ENCODE data around the gene B3GNT3. TPM values are rescaled to one million over a fixed set of nuclear protein-coding genes. Genes with fewer than 3 reads are reported as not detected.

Gene B3GNT3
- total RNA-seq, 4 donors from 2014 or later = 0.78 to 1.3 TPM; not detected in 2

GRCh38 chr19:17847538-17848366 is 52.8 kb downstream of the B3GNT3 start, which contains the start of gene JAK3:
Gene JAK3 (minus strand): TSS chr19:17847982. CDS start chr19:17844417, 3,565 bp downstream.
- H3K36me3 ChIP-seq = no peaks in the 10 kb centered on the region
- WGBS, 2 donors = 3 to 12% methylated on average over 11 to 13 of the region's 40 CpGs
- TF ChIP-seq CTCF (IDR thresholded peaks at IDR 0.05) (no peak), POLR2A (IDR thresholded peaks at IDR 0.05) (no peak)
- peak within 1 kb of the TSS in 1 of 3 donors; percentile 8 for H3K4me3 ChIP-seq (replicated peaks in 1 of 3)
- peak in 1 of 2 donors; percentile 31 for DNase-seq
- no peaks in the 10 kb centered on the region for H3K9me3 ChIP-seq
- peaks cover 0 to 7% of the 10 kb centered on the region in 2 donors for H3K4me1 ChIP-seq
- peak within 1 kb of the TSS; percentile 18 to 74 (median 66) for H3K27ac ChIP-seq
- intact Hi-C loops (cut with DNase I) = no loop called here
- peaks cover 4% of the 10 kb centered on the region for H3K27me3 ChIP-seq

- TF ChIP-seq CTCF (IDR thresholded peaks at IDR 0.05) (no peak), POLR2A (IDR thresholded peaks at IDR 0.05) (no peak)
- WGBS, 2 donors = 73 to 86% methylated on average over 14 of the region's 14 CpGs
- H3K36me3 ChIP-seq = no peaks in the 10 kb centered on the region
- peaks cover 0 to 7% of the 10 kb centered on the region in 2 donors for H3K4me1 ChIP-seq
- H3K9me3 ChIP-seq = no peaks in the 10 kb centered on the region
- intact Hi-C loops (cut with DNase I) = no loop called here
- DNase-seq = no peak
- peaks cover 4% of the 10 kb centered on the region for H3K27me3 ChIP-seq
- H3K27ac ChIP-seq = peak overlapping the region in 1 of 3 donors; percentile 74
- no peak overlapping the region for H3K4me3 ChIP-seq (replicated peaks in 1 of 3)
Measured at GRCh38 chr19:17848595-17849292, 53.8 kb downstream of the B3GNT3 start.

- Histone ChIP-seq H3K4me1 (no peaks in the 10 kb centered on the region), H3K36me3 (no peaks in the 10 kb centered on the region), H3K27me3 (no peaks in the 10 kb centered on the region), H3K4me3 (replicated peaks in 1 of 3) (no peak overlapping the region), H3K9me3 (no peaks in the 10 kb centered on the region), H3K27ac (no peak overlapping the region)
- WGBS, 2 donors = 75 to 84% methylated on average over 6 of the region's 6 CpGs
- DNase-seq = no peak
- intact Hi-C loops (cut with DNase I) = no loop called here
- no peak for TF ChIP-seq POLR2A (IDR thresholded peaks at IDR 0.05)
- TF ChIP-seq CTCF (IDR thresholded peaks at IDR 0.05) = no peak
Measured at GRCh38 chr19:17854061-17854460, 59.1 kb downstream of the B3GNT3 start.

- TF ChIP-seq CTCF (IDR thresholded peaks at IDR 0.05) = peak; percentile 80 to 96 (median 93)
- TF ChIP-seq POLR2A (IDR thresholded peaks at IDR 0.05) = no peak
- intact Hi-C loops (cut with DNase I) = loop anchor here (5.0 kb wide), 1 partner anchor 148 kb away; no protein-coding TSS in a partner anchor
Measured at GRCh38 chr19:17855280-17856152, 60.6 kb downstream of the B3GNT3 start.

More at GRCh38 chr19:17855280-17856152, 60.6 kb downstream of the B3GNT3 start:
- Histone ChIP-seq H3K36me3 (no peaks in the 10 kb centered on the region), H3K4me1 (peaks cover 0 to 2% of the 10 kb centered on the region in 2 donors), H3K4me3 (replicated peaks in 1 of 3) (no peak overlapping the region), H3K27ac (no peak overlapping the region), H3K9me3 (no peaks in the 10 kb centered on the region), H3K27me3 (no peaks in the 10 kb centered on the region)
- peak; percentile 80 to 85 for DNase-seq
- WGBS, 2 donors = 14 to 16% methylated on average over 27 of the region's 29 CpGs

Measured in thyroid gland (tissue), 4 donors.